Measurements from ENCODE around the gene UAP1L1.

The UAP1L1 gene

DNA sequence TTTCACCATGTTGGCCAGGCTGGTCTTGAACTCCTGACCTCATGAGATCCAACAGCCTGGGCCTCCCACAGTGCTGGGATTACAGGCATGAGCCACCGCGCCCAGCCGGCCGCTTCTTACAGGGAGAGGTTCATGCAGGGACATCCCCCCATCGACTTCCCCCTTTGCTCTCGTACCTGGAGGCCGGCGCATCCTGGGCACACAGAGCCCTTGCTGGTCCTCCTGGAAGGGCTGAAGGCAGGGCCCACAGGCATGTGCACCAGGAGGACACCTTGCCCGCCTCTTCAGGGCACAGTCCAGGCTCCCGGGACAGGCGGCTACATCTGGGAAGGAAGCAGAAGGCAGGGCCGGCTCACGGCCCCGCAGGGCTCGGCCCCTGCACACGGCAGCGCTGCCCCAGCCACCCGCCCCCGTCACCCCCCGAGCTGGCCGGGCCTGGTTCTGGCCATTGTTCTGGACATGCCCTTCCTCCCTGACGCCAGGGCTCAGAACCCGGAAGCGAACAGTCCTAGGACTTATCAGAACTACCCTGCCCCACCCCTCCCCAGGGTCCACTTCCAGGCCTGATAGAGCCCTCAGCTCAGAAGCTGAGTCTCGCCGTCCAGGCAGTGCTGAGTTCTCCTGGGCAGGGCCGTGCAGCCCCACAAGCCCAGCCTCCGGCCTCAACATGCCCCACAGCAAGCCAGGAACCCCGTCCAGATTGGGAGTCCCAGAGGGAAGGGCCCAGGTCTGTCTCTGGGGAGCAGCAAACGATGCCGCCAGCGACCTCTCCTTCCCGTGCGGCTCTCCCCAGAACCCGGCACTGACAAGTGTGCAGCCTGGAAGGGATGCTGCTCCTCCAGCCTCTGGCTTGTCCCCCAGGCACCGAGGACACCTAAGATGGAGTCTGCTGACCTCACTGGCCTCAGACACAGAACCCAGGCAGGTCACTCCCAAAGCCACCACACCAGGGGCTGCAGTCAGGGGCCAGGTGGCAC, 34.3 kb upstream of the UAP1L1 start:
- DNase-seq: no peak

DNA sequence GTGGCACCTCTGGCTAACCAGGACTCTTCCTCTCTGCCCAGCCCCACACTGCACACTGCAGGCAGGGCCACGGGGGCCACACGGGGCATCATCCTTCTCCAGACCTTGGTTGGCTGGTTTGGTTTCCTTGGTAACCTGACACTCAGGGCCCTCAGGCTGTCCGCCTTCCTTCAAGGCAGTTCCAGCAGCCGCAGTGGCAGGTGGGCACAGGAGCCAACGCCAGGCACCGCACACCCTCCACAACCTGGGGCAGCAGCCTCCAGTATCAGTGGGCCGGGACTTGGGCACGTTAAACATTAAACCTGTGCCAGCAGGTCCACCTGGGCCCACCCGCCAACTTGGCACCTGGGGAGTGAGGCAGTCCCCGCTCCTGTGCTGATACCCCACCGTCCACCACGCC, 33.3 kb upstream of the UAP1L1 start:
- DNase-seq: no peak

- DNase-seq: no peak
These were observed 32.7 kb upstream of the UAP1L1 start for GRCh38 chr9:137044502-137045177.

- DNase-seq: no peak
These were observed 31.8 kb upstream of the UAP1L1 start for GRCh38 chr9:137045294-137046087.

DNA sequence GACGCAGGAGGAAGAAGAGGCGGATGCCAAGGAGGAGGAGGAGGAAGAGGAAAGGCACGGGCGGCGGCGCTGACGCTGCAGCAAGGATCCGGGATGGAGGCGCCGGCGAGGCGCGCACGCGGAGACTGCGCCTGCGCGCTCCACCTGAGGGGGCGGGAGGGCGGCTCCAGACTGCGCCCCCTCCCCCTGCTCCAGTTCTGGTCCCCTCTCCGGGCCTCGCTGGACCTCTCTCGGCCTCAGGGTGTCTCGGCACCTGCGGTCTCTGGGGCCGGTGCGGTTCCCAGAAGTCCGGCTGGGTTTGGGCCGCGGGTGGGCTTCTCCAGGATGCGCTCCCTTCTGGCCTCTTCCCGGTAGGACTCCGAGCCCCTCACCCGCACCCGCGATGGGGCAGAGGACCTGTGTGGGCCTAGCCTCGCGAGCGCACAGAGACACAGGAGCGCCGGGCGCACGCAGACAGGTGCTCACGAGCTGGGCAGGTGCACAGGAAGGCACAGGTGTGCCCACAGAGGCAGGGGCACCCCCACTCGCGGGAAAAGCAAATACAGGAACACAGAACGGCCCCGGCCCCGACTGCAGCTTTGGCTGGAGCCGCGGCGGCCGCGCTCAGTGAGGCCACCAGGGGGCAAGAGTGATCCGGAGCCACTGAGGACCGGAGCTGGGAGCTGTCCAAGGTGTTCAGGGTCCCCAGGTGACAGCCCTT, 31.1 kb upstream of the UAP1L1 start, which contains the start of gene NPDC1:
Gene NPDC1 (minus strand): TSS at position 90 of the 700 bp plus-strand sequence. CDS start 188 bp downstream, outside the sequence.
- no peak for DNase-seq

GRCh38 chr9:137048655-137049543, 28.4 kb upstream of the UAP1L1 start:
- no peak for DNase-seq

DNA sequence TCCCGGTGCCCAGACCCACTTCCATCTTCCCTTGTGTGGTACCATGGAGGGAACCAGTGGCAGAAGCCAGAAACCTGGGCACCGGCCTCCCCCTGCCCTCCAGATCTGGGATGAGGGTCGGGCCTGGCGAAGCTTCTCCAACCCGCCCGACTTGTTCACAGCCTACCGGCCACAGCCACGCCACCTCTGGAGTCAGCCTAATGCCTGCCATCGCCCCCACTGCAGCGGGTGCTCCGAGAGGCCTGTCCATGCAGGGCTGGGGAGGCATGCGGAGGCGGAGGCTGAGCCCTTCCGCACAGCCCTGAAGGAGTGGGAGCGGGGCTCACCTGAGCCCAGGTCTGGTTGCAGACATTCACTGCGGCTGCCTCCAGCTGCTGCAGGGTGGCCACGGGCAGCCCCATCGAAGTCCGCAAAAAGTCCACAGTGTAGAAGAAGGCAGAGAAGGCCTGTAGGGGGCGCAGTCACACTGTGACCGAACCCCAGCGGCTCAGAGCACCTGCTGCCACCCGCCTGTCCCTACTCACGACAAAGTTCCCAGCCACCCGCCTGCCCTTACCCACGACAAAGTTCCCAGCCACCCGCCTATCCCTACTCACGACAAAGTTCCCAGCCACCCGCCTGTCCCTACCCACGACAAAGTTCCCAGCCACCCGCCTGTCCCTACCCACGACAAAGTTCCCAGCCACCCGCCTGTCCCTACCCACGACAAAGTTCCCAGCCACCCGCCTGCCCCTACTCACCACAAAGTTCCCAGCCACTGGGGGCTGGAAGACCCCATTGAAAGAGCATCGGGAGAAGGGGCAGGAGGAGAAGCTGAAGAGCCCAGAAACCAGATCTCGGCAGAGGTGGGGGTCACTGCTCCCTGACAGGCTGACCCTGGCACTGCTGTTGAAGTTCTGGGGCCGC, 27.5 kb upstream of the UAP1L1 start:
- DNase-seq: no peak

GRCh38 chr9:137050570-137050969, 26.7 kb upstream of the UAP1L1 start:
- DNase-seq: no peak

- no peak for DNase-seq
These were observed 26.1 kb upstream of the UAP1L1 start for GRCh38 chr9:137051145-137051724.

DNA sequence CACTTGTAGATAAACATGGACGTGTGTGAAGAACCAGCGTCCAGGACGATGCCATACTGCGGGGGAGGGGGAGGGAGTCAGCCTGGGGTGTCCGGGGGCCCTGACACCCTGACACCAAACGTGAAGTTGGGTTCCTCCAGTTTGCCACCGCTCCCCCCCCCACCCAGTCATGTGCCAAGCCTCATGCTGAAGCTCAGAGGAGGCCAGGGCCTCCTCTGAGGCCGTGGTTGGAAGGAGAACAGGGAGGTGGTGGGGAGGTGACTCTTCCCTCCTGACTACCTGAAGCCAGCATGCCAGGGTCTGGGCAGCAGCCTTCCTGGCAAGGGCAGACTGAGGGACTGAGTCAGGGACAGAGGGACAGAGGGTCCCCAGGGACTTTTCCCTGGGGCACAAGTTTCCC, 25.0 kb upstream of the UAP1L1 start:
- DNase-seq: no peak

- no peak for DNase-seq
These were observed 24.0 kb upstream of the UAP1L1 start for GRCh38 chr9:137052998-137053943.

DNA sequence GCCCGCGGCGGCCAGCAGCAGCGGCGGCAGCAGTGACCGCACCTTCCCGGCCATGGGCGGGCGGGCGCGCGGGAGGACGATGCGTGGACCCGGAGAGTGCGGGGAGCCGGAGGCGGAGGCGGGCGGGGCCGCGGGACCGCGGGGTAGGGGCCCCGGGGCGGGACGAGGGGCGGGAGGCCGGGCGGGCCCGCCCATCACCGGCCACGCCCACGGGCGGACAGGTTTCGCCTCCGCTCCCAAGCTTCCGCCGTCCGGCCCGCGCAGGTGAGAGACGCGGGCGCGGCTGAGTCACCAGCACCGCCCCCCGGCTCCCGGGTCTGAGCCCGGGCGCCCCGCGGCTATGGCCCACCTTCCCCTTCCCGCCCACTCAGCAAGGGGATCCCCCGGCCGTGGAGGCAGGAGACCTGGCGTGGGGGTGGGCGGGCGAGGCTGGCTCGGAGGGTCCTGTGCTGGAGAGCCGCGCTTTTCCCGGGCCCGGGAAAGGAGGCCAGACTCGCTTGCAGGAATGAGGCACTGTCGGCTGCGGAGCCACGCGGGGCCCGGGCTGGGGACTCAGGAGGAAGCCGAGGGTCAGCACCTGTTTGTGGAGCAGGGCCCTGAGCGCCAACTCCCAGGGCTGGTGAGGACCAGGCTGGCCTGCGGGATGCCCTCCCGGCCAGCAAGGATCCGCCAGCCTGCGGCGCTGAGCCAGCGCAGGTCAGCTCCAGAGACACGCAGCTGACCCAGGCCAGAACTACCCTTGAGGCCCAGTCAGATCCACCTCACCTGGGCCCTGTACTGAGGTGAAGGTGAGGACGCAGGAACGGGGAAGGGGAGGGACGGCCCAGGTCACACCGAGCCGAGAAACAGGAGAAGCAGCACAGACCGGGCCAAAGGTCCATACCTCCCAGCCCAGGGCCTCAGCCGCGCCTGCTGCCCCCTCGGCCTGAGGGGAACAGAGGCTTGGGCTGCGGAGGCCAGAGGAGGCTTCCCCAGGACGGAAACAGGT, 23.1 kb upstream of the UAP1L1 start, which contains the start of gene ENTPD2:
Gene ENTPD2 (minus strand): TSS at position 118 of the 988 bp plus-strand sequence. CDS start 64 bp downstream, at position 54.
- DNase-seq: no peak

DNA sequence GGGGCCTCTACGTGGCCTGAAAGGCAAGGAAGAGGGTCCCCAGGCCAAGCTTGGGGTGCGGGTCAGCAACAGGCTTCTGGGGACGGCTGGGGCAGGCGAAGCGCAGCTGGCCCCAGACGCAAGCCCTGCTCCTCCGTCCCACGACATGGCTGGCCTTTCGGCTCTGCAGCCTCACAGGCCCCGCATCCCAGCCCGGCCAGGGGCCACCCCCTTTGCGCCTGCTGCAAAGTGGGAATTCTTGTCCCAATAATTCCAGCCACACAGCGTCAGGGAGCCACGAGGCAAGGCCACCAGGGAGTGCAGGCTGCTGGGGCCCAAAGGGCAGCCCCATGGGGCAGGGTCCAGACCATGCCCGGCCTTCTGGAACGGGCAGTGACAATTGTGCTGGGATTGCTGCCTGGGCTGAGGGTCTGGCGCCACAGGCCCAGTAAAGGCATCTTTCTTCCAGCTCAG, 22.4 kb upstream of the UAP1L1 start:
- DNase-seq: no peak

- DNase-seq: no peak
These were observed 21.6 kb upstream of the UAP1L1 start for GRCh38 chr9:137055385-137056364.

GRCh38 chr9:137056739-137057415, 20.4 kb upstream of the UAP1L1 start:
- DNase-seq: no peak

Data from cortex of kidney (tissue), 1 donor.